Fibroblast of peridontal ligament (primary cell): ENCODE results near the gene ZSWIM6.
A peak's percentile ranks its signal among the peaks of the same experiment; 100 is the strongest.

ENCODE experiments used
- DNase-seq: peaks from one replicate; pipeline ENCODE4 v3.0.0-alpha.2; 2010; ENCODE audit errors: extremely low read depth

The ZSWIM6 gene

DNA sequence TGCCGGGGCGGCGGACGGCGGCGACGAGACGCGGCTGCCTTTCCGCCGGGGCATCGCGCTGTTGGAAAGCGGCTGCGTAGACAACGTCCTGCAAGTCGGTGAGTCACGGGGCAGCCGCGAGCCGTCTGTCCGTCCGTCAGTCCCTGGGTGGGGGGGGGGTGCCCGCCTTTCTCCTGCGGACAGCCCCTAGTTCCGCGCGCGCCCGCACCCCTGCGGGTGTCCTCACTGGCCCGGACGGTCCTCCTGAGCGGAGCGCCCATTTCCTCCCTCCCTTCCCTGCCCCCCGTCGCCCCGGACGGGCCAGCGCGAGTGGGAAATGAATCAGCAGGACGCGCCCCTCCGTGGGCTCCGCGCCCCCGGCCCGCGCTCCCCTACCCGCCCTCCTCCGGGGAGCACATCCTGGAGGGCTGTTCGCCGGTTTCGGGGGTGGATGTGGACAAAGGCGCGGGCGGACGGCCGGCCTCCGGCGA is 828 bp downstream of the ZSWIM6 start:
- DNase-seq, result peak; percentile 42

DNA sequence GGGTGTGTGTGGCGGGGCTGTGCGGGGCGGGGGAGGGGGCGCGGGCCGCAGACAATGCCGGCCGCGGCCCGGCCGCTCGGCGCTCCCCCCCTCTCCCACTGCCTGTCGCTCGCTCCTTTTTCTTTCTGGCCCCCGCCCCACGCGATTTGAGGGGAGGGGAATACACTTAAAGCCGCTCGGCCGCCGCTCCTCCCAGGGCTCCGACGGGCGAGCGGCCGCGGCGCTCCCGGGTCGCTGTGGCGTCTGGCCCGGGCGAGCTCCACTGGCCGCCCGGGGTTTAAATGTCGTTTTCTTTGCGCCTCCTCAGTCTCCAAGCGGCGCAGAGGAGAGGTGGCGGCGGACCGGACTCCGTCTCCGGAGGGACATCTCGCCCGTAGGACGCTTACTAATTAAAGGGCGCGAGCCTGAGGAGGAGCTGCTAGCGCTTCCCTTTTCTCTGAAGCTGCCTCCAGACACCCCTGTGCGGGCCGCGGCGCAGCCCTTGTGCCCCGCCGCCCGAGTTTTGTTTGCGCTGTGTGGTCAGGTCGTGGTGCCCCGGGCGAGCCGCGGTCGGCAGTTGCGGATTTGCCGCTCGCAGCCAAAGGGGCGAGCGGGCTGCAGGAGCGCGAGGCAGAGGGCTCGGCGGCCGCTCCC is 1.4 kb downstream of the ZSWIM6 start:
- DNase-seq, result no peak

DNA sequence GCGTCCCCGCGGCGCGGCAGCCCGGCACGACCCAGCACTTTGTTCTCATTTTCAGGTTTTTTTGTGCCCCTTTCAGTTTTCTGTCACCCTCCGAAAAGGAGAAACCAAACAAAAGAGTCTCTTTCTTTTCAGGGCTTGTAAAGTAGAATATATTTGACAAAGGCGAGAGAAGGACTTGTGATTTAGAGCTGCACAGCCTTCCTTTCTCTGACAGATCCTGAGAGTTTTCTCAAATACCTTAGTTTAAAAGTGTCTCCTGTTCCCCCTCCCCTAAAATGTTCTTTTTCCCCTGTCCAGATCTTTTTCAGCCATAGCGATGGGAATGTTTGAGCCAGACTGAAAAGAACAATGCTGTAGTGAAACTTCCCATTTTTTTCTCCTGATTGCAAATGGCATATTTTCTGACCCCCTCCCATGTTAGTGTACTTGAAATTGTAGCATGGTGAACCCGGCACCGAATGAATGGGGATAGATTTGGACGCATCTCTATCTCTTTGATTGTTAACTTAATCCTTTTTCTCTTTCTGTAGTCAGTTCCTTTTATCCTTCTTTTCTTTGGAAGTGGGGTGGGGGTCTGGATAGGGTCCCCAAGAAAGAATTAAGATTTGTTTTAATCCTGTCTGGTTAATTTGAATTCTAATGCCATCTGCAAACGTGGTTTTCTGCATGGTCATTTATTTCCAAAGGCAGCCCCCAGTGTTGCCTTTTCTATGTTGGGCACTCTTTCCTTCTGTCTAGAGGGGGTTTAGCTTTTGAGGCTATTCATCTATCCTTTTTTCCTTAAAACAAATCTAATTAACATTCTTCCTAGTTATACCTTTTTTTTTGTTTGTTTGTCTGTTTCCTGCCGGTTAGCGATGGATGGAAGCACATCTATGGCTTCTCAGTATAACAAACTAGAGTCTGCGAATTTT is 2.2 kb downstream of the ZSWIM6 start:
- no peak for DNase-seq

- peak; percentile 83 for DNase-seq
Measured at GRCh38 chr5:61334868-61335615, 3.0 kb downstream of the ZSWIM6 start.

DNA sequence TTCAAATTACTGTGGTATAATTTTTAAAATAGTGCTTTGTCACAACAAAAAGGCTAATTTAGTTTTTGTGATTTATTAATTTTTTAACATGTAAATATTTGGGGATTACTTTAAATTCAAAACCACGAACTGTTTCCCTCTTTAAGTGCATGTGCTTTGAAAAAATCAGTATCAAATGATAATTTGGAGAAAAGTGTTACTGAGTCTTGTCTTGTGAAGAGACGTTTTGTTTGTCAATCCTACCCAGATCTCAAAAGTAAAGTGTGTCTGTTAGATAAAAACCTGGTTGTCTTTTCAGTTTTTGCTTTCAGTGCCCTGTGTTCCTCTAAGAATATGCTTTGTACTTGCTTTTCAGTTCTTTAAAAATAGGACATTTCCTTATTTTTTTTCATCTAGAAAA is 7.7 kb downstream of the ZSWIM6 start:
- DNase-seq, result no peak

- no peak for DNase-seq
Measured at GRCh38 chr5:61340775-61341361, 8.8 kb downstream of the ZSWIM6 start.

GRCh38 chr5:61342071-61342501 is 10.0 kb downstream of the ZSWIM6 start:
- peak; percentile 70 for DNase-seq

DNA sequence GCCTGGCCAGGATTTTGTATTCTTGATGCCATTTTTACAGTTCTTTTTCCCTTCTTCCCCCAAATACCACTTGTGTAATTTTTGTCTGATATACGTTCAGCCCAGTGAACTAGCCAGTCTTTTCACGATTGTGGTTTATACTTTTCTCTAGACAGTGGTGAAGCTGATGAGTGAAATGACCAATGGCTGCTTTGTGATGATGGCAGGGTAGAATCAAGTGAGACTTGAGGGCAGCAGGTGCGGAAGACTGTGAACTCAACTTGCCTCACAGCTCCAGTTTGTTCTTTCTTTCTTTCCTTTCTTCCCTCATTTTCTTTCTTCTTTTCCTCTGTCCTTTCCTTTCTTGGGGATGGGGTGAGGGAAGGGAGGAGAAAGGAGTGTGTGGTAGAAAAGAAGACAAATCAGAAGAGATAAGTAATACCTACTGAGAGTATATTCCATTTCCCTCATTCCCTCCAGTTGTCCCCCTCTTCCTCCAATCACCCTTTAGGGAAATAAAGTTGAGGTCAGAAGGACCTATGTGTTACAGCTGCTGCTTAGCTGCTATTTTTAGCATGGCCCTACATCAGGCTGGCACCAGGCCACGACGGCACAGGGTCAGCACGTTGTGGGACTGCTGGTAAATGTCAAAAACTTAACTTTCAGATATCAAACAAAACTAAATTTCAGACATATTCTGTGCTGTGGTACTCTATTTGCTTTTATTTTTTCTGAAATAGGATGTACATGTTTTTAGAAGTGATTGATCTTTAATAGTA is 12.3 kb downstream of the ZSWIM6 start:
- no peak for DNase-seq

DNA sequence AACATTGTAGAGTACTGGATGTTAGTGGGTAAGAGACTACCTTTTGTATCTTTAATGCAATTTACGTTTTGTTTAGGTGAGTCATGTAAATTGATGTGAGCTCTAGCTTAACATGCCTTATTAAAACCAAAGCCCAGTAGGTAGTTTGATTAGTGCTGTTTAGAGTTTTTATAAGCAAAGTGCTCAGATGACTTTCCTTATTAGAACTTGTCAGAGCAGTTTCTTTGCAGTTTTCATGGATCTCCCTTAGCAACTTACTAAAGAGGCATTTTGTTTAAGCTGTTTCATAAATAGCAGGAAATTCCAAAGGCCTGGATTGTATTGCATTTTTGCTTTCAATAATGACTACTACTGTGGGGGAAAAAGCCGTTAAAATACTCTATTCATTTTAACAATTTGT is 14.5 kb downstream of the ZSWIM6 start:
- peak; percentile 40 for DNase-seq

DNA sequence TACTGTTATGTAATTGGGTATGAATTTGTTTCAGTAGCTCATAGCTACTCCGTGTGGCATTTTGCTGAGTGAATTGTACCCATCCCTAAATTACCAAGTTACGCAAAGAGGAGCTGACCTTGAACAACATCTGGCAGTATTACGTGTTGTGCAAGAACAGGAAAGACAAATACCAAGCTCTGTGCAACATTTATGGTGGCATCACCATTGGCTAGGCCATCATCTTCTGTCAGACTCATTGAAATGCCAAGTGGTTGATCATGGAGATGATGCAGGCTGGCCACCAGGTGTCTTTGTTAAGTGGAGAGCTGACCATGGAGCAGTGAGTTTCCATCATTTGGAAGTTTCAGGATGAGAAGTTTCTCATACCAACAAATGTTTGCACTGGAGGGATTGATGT is 15.0 kb downstream of the ZSWIM6 start:
- DNase-seq, result peak; percentile 27

GRCh38 chr5:61348447-61348846 is 16.4 kb downstream of the ZSWIM6 start:
- DNase-seq, result no peak

DNA sequence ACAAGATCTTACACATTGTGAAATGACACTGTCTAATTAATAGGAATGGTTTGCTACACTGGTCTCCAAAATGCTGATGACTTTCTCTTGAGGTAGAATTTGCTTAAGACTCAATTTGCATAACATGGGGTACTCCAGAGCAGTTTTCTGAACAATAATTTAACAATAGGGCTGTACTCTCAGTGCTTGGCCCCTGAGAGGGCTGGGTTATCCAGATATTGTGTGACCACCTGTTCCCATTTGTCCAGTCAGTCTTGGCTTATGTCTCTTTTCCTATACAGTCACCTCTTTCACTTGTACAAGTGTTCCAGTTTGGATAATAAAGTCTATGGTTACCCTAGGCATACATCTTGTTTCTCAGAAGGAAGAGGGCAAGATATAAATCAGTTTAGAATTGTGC is 17.9 kb downstream of the ZSWIM6 start:
- no peak for DNase-seq

- DNase-seq, result no peak
Measured at GRCh38 chr5:61350535-61350934, 18.5 kb downstream of the ZSWIM6 start.

- DNase-seq, result no peak
Measured at GRCh38 chr5:61351733-61352132, 19.7 kb downstream of the ZSWIM6 start.

DNA sequence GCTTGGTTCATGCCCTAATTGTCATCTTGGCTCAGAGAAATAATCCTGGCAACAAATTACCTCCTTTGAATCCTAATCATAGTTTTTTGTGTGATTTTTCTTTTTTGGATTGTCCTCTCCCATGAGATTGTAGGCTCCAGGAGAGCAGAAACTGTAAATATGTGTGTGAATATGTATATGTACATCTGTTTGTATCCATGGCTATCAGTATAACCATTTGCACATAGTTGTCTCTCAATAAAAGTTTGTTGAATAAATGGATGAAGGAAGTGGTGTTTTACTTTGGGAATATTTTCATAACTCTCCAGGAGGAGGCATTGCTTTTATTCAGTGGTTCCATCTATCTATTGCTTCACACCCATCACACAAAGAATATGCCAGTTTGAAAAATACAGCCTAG is 20.1 kb downstream of the ZSWIM6 start:
- DNase-seq, result no peak

- DNase-seq, result no peak
Measured at GRCh38 chr5:61352612-61353156, 20.6 kb downstream of the ZSWIM6 start.

- no peak for DNase-seq
Measured at GRCh38 chr5:61353293-61353692, 21.2 kb downstream of the ZSWIM6 start.

GRCh38 chr5:61354199-61354598 is 22.1 kb downstream of the ZSWIM6 start:
- no peak for DNase-seq

- DNase-seq, result no peak
Measured at GRCh38 chr5:61357745-61358144, 25.7 kb downstream of the ZSWIM6 start.

- no peak for DNase-seq
Measured at GRCh38 chr5:61362796-61363368, 30.8 kb downstream of the ZSWIM6 start.
